Panc1 (cell line): ENCODE data around the gene EGFR. TPM values are rescaled to one million over a fixed set of nuclear protein-coding genes. Genes with fewer than 3 reads are reported as not detected.

ENCODE experiments used
- ATAC-seq: fragments of 200-7000 bp; cut with Tn5 transposase; 2 replicates; pipeline ENCODE4 v1.9.1; 2020; ENCODE audit warnings: mild to moderate bottlenecking, moderate library complexity
- BruUV-seq: library from RNA; stranded (reverse); fragments of 400-500 nt; replicated peaks from 2 replicates; lab custom pipeline; 2021; lab: Mats Ljungman, UMichigan
- CTCF ChIA-PET: fragments of 300-600 bp; sonication (Branson Sonifier 250); formaldehyde crosslinking; loops from one replicate; lab custom pipeline; 2022; ENCODE audit warnings: antibody characterized with exemption; lab: Charles Lee
- POLR2A ChIA-PET: fragments of 300-600 bp; sonication (Branson Sonifier 250); formaldehyde crosslinking; loops from one replicate; lab custom pipeline; 2022; ENCODE audit warnings: antibody characterized with exemption; lab: Charles Lee
- DNase-seq: peaks from one replicate; pipeline ENCODE4 v3.0.0-alpha.2; 2010; ENCODE audit warnings: low read depth, low spot score
- H3K27ac ChIP-seq: 2 replicates; pipeline ENCODE4 v1.5.1; 2011; ENCODE audit warnings: mild to moderate bottlenecking, low read length, inconsistent platforms
- H3K27me3 ChIP-seq: fragments of 200-500 bp; sonication (Bioruptor generic); 2 replicates; pipeline ENCODE4 v1.6.0; 2014; ENCODE audit warnings: low read length, inconsistent platforms; ENCODE audit not compliant: control insufficient read depth, insufficient read depth
- H3K36me3 ChIP-seq: fragments of 200-500 bp; sonication (Bioruptor generic); 2 replicates; pipeline ENCODE4 v1.5.1; 2014; ENCODE audit warnings: inconsistent platforms, mild to moderate bottlenecking, low read length, moderate library complexity; ENCODE audit not compliant: control insufficient read depth, insufficient read depth
- H3K4me1 ChIP-seq: 2 replicates; pipeline ENCODE4 v1.5.1; 2011; ENCODE audit warnings: inconsistent platforms, mild to moderate bottlenecking, low read length, moderate library complexity; ENCODE audit not compliant: control insufficient read depth, insufficient read depth
- H3K4me3 ChIP-seq, 2 experiments: 2 replicates each; pipeline ENCODE4 v1.5.1; 2011 to 2012; ENCODE audit warnings: low read depth in 2 of 2, low read length in 2 of 2, mild to moderate bottlenecking in 2 of 2, inconsistent platforms in 1 of 2, moderate library complexity in 1 of 2
- H3K9me3 ChIP-seq: fragments of 200-500 bp; sonication (Bioruptor generic); 2 replicates; pipeline ENCODE4 v1.5.1; 2014; ENCODE audit warnings: low read depth, mild to moderate bottlenecking, inconsistent platforms, low read length, moderate library complexity; ENCODE audit not compliant: control insufficient read depth, insufficient read depth
- POLR2AphosphoS5 ChIP-seq: IDR thresholded peaks from 2 replicates; pipeline ENCODE4 v1.6.1; 2012; ENCODE audit warnings: mild to moderate bottlenecking, low read depth, low read length, moderate library complexity
- SIN3A ChIP-seq: IDR thresholded peaks from 2 replicates; pipeline ENCODE4 v1.6.1; 2012; ENCODE audit warnings: low read depth, mild to moderate bottlenecking, low read length, moderate library complexity, borderline replicate concordance; ENCODE audit not compliant: insufficient read depth
- TCF7L2 ChIP-seq: IDR thresholded peaks from 2 replicates; pipeline ENCODE4 v1.6.1; 2011; ENCODE audit warnings: mild to moderate bottlenecking, low read depth, low read length, inconsistent platforms
- in situ Hi-C: cut with HindIII; loops from 2 replicates; pipeline ENCODE4 v1.10.0; 2016; ENCODE audit warnings: low sequenced_read_pairs, low pct_unique_long_range_greater_than_20kb
- intact Hi-C: fragments of 100-400 bp; cut with micrococcal nuclease; formaldehyde crosslinking; loops from one replicate; pipeline ENCODE4 v1.10.0; 2022; ENCODE audit not compliant: unreplicated experiment
- total RNA-seq: library from RNA; stranded (reverse); gene quantifications from one replicate; pipeline ENCODE4 v1.2.1, GENCODE V29; 2021; ENCODE audit not compliant: unreplicated experiment
- TF ChIP-seq, protein P1 (sequence below): fragments of 450-650 bp; IDR thresholded peaks from 2 replicates; pipeline ENCODE4 v1.5.1; 2017; ENCODE audit warnings: mild to moderate bottlenecking
- TF ChIP-seq, protein P2 (sequence below), 2 experiments: IDR thresholded peaks; 2 replicates each; pipeline ENCODE4 v1.6.1; 2011 to 2012; ENCODE audit warnings: low read depth in 2 of 2, control low read depth in 1 of 2, low read length in 1 of 2, mild to moderate bottlenecking in 1 of 2, moderate library complexity in 1 of 2; ENCODE audit not compliant: insufficient read depth in 1 of 2

The EGFR gene
- total RNA-seq, 1 experiment from 2014 or later: 156 TPM

DNA sequence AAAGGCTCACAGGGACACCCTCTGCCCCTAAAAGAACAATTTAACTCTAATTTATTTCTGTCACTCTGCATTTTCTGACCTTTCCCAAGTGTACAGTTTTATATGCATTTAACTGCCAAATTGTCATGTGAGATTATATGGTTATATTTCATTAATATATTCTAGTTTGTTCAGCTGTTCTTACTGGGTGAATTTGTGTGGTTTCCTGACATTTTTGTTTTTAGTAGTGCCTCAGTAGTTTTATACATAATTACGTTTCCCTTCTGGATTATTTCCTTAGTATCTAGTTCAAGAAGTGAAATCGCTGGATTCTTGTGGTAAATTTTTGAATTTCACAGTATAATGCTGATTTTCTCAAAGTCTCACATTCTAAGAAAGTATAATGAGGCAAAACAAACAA, 41.3 kb downstream of the EGFR start:
- H3K9me3 ChIP-seq: no peaks in the 10 kb centered on the region
- in situ Hi-C loops (no loop called here), intact Hi-C loops (no loop called here)
- no peaks in the 10 kb centered on the region for H3K36me3 ChIP-seq
- no peak overlapping the region for H3K4me3 ChIP-seq
- DNase-seq: no peak
- ATAC-seq: no peak
- TF ChIP-seq, protein P1, sequence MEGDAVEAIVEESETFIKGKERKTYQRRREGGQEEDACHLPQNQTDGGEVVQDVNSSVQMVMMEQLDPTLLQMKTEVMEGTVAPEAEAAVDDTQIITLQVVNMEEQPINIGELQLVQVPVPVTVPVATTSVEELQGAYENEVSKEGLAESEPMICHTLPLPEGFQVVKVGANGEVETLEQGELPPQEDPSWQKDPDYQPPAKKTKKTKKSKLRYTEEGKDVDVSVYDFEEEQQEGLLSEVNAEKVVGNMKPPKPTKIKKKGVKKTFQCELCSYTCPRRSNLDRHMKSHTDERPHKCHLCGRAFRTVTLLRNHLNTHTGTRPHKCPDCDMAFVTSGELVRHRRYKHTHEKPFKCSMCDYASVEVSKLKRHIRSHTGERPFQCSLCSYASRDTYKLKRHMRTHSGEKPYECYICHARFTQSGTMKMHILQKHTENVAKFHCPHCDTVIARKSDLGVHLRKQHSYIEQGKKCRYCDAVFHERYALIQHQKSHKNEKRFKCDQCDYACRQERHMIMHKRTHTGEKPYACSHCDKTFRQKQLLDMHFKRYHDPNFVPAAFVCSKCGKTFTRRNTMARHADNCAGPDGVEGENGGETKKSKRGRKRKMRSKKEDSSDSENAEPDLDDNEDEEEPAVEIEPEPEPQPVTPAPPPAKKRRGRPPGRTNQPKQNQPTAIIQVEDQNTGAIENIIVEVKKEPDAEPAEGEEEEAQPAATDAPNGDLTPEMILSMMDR: no peak
- TF ChIP-seq POLR2AphosphoS5 (no peak), SIN3A (no peak), TCF7L2 (no peak)
- TF ChIP-seq, protein P2, sequence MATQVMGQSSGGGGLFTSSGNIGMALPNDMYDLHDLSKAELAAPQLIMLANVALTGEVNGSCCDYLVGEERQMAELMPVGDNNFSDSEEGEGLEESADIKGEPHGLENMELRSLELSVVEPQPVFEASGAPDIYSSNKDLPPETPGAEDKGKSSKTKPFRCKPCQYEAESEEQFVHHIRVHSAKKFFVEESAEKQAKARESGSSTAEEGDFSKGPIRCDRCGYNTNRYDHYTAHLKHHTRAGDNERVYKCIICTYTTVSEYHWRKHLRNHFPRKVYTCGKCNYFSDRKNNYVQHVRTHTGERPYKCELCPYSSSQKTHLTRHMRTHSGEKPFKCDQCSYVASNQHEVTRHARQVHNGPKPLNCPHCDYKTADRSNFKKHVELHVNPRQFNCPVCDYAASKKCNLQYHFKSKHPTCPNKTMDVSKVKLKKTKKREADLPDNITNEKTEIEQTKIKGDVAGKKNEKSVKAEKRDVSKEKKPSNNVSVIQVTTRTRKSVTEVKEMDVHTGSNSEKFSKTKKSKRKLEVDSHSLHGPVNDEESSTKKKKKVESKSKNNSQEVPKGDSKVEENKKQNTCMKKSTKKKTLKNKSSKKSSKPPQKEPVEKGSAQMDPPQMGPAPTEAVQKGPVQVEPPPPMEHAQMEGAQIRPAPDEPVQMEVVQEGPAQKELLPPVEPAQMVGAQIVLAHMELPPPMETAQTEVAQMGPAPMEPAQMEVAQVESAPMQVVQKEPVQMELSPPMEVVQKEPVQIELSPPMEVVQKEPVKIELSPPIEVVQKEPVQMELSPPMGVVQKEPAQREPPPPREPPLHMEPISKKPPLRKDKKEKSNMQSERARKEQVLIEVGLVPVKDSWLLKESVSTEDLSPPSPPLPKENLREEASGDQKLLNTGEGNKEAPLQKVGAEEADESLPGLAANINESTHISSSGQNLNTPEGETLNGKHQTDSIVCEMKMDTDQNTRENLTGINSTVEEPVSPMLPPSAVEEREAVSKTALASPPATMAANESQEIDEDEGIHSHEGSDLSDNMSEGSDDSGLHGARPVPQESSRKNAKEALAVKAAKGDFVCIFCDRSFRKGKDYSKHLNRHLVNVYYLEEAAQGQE (IDR thresholded peaks at IDR 0.05; ENCODE audit: insufficient read depth in 1 of 2, low read depth in 2 of 2, low read length in 1 of 2): no peak
- peak overlapping the region; percentile 100; the same call in 1 of the 2 replicates for H3K27ac ChIP-seq
- ChIA-PET CTCF (no interaction called here), POLR2A (no interaction called here)
- BruUV-seq: no TSS peak
- no peaks in the 10 kb centered on the region for H3K27me3 ChIP-seq
- H3K4me1 ChIP-seq: peaks cover 72% of the 10 kb centered on the region

DNA sequence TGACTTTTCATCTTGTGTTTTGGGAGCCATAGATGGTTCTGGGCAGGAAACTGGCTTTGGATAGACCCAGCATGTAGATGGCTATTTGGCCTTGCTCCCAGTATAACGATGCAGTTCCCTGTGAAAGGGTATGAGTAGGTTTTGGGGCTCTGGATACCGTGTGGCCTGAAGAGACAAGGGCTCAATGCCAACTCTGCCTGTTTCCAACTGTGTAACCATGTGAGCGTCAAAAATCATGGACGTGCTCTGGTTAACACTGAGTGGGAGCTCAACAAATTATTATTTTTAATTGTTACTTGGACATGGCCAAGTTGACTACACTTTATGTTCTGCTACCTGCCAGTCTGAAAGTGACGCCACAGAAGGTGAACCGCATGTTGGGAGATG, 41.8 kb downstream of the EGFR start:
- POLR2A ChIA-PET: no interaction called here

More for the DNA sequence above, 41.8 kb downstream of the EGFR start:
- no peak for TF ChIP-seq POLR2AphosphoS5
- TF ChIP-seq SIN3A: no peak
- TF ChIP-seq TCF7L2: no peak
- Histone ChIP-seq H3K4me1 (peaks cover 75% of the 10 kb centered on the region), H3K4me3 (no peak overlapping the region), H3K36me3 (no peaks in the 10 kb centered on the region), H3K9me3 (no peaks in the 10 kb centered on the region), H3K27me3 (no peaks in the 10 kb centered on the region), H3K27ac (peak overlapping the region; percentile 100; the same call in 1 of the 2 replicates)
- ATAC-seq (no peak), DNase-seq (no peak)
- in situ Hi-C loops: no loop called here
- intact Hi-C loops: no loop called here
- CTCF ChIA-PET: interaction anchor here (0.7 kb wide), 1 partner anchor 312 kb away, joined by 3 read pairs; no protein-coding TSS in a partner anchor
- no TSS peak for BruUV-seq
